Tibial nerve (tissue), 4 donors: ENCODE measurements around the gene DDX54.

Source experiments
- EP300 ChIP-seq, 2 donors: sonication (generic); formaldehyde crosslinking; IDR thresholded peaks; one replicate each; pipeline ENCODE4 v1.6.1; 2017; ENCODE audit warnings: antibody characterized with exemption in 2 of 2, mild to moderate bottlenecking in 1 of 2
- POLR2A ChIP-seq, 2 donors: fragments of 450-650 bp; IDR thresholded peaks; one replicate each; pipeline ENCODE4 v1.6.1; 2017; ENCODE audit warnings: antibody characterized with exemption in 2 of 2, mild to moderate bottlenecking in 2 of 2, moderate library complexity in 2 of 2
- TF ChIP-seq, protein P1 (sequence below), 5 experiments: fragments of 200-600 bp in 3 of 5; fragments of 450-650 bp in 2 of 5; sonication (generic) in 3 of 5; IDR thresholded peaks; one replicate each; pipeline ENCODE4 v1.5.1; 2016 to 2019; ENCODE audit warnings: antibody characterized with exemption in 5 of 5, mild to moderate bottlenecking in 3 of 5, moderate library complexity in 2 of 5

- TF ChIP-seq, protein P1, sequence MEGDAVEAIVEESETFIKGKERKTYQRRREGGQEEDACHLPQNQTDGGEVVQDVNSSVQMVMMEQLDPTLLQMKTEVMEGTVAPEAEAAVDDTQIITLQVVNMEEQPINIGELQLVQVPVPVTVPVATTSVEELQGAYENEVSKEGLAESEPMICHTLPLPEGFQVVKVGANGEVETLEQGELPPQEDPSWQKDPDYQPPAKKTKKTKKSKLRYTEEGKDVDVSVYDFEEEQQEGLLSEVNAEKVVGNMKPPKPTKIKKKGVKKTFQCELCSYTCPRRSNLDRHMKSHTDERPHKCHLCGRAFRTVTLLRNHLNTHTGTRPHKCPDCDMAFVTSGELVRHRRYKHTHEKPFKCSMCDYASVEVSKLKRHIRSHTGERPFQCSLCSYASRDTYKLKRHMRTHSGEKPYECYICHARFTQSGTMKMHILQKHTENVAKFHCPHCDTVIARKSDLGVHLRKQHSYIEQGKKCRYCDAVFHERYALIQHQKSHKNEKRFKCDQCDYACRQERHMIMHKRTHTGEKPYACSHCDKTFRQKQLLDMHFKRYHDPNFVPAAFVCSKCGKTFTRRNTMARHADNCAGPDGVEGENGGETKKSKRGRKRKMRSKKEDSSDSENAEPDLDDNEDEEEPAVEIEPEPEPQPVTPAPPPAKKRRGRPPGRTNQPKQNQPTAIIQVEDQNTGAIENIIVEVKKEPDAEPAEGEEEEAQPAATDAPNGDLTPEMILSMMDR (IDR thresholded peaks at IDR 0.05): no peak
- TF ChIP-seq EP300 (IDR thresholded peaks at IDR 0.05): no peak
- TF ChIP-seq POLR2A (IDR thresholded peaks at IDR 0.05): no peak
Observed at GRCh38 chr12:113143959-113144358, 41.3 kb downstream of the DDX54 start.
